ENCODE measurements around the gene LIMCH1.

Gene LIMCH1

DNA sequence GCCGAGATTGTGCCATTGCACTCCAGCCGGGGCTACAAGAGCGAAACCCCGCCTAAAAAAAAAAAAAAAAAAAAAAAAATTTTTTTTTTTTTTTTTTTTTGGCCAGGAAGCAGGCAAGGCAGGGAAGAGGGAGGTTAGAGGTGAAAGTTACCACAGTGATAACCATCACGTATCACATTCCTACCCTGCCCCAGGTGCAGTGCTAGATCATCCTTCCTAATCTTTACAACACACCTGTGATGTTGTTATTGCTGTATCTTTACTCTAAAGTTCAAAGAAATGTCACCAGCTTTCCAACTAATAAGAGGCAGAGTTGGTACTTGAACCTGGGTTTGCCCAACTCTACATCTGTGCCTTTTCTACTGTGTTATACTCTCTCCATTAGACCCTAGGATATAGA is 7.2 kb upstream of the LIMCH1 start:
- no peak for DNase-seq

DNA sequence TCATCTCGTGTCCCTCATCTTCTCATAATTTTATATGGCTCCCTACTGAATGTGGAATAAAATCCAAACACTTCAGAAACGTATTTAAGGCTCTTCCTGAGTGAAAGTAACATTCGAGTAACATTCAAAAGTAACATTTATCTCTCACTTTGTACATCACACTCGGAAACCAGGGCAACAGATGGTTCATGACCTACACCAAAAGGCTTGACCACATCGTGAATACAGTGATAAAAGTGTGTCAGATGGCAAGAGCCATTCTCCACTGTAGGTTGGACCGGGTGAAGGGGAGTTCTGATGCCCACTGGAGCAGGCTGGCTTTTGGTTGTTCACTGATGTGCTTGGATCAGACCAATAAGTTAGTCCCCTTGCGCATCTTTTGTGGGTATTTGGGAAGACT is 5.6 kb upstream of the LIMCH1 start:
- DNase-seq: no peak

DNA sequence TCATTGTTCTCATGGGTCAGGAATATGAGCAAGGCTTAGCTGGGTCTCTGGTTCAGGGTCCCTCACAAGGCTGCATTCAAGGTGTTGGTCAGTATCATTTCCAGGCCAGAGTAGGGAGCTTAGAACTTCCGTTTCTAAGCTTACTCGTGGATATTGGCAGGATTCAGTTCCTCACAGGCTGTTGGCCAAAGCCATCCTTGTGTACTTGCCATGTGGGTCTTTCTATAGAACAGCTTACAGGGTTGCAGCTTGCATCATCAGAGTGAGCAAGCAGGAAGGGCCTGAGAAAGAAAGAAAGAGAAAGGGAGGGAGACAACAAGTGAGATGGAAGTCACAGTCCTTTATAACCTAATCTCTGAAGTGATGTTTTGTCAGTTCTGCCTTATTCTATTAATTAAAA is 5.1 kb upstream of the LIMCH1 start:
- no peak for DNase-seq

DNA sequence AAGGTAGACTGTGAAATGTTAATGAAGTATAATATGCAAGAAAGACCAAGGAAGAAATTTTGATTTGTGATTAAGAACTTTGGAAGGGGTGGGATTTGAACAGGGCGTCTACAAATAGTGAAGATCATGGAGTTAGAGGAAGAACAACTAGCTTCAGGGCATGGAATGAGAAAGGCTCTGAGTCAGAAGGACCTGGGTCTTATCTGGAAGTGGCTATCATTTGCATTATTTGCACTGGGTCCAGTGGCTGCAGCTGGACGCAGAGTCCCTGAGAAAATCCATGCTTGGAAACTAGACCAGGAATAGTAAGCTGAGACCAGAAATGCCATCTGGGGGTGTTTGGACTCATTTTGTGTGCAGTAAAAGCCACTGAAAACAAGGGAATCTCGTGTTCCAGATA is 4.3 kb upstream of the LIMCH1 start:
- DNase-seq: no peak

DNA sequence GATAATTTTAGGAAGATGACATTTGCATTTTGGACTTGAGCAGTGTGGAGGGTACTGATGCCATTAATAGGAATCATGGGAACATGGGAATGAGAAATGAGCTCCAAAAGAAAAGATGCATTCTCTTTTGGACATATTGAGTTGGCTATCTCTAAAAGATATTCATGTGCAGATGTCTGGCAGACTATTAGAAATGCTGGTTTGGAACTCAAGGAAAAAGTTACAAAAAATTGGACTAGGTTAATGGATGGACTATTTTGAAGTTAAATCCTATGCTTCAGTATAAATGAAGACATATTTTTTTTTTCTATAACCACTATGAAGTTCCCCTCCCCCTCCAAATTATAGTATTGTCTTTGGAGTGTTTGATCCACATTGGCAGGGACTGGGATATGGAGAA is 3.6 kb upstream of the LIMCH1 start:
- no peak for DNase-seq

DNA sequence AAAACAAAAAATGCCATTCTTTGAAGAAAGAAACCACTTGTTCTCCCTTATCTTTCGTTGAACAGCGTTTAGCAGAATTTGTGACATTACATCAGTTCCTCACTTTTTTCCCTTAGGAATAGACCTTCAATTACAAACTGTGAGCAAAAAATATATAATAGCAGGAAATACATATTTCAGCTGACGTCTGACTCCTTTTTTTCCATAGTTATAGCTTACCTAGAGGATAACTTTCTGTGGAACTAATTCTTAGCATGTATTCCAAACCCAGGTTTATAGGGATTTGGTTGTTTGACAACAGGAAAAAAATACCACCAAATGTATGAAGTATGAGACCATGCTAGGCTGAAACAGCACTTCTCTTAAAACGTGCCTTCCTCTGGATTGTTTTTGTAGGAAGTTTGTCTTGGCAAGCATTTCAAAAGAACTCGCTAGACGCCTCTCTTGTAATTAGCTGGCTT is 2.0 kb upstream of the LIMCH1 start:
- no peak for DNase-seq

DNA sequence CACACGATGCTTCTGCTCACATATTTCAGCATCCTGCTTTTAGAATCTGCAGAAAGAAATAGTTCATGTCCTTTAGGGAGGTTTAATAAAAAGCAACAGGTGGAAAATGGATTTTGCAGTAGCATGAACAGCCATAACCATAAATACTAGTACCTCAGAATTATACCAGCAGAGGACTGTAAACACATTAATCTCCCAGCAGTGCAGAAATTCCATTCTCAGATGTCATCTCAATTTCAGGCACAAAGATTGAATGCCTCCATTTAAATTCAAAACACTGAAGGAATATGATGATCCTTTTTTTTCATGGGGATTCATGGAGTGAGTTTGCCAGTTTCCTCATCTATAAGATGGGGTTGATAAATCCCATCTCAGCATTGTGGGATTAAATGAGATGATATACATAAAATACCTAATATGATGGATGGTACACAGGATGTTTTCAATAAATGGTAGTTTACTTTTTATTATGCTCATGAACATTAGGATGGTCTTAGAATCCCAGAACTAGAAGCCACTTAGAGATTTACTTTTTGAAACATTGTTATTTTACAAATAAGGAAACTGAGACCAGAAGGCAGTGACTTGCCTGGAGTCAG is 566 bp upstream of the LIMCH1 start:
- no peak for DNase-seq

DNA sequence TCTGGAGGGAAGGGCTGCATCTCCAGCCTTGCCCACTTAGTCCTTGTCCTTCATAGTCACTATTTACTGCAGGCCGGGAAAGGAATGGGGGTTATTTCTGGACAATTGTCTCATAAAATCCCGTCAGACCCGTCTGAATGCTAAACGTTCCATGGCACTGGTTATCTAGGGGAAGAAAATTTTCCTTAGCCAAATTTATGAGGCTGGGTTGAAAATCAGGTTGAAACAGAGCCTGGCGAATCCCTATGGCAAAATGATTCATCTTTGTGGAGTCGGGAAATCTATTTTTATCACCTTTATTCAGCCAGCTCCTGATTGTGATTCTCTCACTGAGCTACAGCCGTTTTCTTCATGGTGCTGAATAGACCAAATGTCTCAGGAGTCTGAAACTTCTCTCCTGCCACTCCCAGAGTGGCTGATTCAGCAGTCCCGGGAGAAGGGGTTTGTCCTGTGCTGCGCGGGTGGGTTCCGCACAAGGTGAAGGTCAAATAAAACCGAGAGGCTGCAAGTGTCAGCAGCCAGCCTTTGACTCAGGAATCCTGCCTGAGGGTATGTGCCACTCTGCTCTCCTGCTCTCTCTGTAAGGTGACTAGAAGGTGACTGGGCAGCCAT is 1.0 kb downstream of the LIMCH1 start:
- no peak for DNase-seq

DNA sequence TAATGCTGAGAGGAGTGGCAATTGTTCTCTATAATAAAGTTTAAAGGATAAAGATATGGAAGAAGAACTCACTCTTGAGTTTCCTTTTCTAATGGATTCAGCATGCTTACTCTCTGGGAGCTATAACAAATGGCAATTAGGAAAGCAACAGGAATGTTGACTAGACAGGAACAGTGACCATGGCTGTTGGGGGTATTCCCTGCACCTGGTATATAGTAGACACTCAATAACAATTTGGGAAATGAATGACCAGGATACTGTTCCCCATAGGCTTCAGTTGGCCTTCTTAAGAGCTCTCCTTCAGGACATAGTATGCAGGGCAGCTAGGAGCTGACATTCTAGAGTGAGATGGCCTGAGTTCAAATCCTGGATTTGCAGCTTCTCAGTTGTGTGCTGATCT is 1.8 kb downstream of the LIMCH1 start:
- DNase-seq: no peak

DNA sequence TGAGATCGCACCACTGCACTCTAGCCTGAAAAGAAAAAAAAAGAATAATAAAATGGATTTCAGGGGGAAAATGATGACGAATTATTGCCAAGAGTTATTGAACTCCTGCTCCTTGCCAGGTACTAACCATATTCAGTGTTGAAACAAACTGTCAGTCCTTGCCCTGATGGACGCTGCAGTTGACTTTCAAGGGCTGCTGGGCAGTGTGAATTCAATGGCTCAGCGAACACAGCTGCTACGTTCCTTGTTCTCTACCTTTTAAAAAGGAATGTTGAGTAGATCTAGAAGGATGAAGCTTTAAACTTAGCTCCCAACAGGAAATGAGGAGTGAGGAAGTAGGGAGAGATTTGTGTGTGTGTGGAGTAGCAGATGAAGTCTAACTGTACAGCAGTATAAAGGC is 2.7 kb downstream of the LIMCH1 start:
- DNase-seq: no peak

DNA sequence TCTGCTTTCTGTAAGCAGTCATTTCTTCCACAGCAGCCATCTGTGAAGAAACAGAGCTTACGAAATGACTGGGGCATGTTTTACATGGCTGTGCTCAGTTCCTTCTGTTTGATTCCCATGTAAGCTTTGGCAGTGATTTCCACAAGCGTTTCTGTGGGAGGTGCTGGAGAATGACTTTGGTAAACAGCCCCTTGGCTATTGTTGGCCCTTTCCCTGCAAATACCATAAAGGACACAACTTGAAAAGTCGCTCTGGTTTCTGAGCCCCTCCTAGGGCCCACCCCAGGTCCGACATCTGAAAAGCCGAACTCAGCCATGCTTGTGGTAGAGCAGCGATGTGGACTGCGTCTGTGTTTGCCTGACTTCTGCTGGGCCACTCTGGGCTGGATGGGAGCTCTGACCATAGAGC is 3.7 kb downstream of the LIMCH1 start:
- no peak for DNase-seq

DNA sequence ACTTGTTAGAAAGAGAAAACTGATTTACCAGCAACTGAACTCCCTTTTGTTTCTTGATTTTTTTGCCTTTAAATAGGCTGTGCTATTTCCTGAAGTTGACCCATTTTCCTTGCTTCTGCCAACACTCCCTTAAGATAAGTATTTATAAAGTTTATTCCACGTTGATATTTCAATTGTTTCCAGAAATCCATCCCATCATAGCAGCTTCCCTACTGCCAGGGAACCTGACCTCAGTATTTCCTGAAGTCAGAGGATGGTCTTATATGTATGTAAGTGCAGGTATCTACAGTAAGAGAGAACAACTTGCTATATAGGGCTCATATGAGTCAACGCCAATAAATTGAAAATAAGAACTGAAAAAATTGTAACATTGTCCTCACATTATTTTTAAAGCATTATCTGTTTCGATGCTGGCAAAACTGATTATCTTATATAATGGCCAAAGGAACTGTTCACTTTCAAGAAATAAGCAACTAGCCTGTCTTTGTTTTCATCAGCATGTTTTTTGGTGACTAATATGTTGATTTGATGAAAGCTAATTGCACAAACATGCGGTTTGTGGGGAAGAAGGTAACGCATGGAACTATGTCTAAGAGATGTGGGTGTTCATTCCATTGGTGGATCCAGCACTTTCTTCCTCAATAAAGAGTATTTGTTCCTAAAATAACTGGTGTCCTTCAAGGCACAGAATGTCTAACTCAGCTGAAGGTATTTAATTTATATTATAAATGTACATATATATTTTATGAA is 4.7 kb downstream of the LIMCH1 start:
- no peak for DNase-seq

DNA sequence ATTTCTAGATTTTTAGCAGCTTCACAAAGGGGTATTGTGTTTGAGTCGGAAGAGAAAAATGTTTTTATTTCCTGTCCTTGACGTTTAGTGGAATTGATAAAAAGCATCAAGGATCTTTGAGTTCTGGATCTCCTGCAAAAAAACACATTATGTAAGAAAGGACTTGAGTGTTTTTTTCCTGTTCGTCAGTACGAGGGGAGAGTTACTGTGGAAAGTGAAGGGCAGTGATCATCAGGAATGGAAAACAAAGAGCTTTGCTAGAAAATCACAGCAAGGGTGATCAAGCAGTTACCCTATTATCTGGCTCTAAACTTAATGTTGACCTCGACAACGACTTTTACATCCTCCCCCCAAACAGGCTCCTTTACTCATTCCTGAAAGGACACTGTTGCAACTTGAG is 7.3 kb downstream of the LIMCH1 start:
- no peak for DNase-seq

DNA sequence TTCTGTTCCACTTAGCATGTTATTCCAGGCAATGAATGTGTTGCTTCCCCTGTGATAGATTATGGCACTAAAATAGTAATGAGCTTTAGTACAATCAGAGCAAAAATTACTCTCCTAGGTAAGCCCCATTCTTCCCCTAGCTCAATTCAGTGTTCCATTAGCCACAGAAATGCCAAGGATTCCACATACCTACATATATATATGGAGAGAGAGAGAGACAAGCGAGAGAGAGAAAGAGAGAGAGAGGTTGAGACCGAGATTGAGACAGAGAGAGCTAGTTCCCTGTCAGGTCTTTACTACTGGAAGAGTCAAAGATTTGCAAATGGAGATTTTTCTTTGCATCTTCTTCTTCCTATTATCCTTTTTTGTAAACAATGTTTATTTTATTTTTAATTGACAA is 8.7 kb downstream of the LIMCH1 start:
- DNase-seq: no peak

DNA sequence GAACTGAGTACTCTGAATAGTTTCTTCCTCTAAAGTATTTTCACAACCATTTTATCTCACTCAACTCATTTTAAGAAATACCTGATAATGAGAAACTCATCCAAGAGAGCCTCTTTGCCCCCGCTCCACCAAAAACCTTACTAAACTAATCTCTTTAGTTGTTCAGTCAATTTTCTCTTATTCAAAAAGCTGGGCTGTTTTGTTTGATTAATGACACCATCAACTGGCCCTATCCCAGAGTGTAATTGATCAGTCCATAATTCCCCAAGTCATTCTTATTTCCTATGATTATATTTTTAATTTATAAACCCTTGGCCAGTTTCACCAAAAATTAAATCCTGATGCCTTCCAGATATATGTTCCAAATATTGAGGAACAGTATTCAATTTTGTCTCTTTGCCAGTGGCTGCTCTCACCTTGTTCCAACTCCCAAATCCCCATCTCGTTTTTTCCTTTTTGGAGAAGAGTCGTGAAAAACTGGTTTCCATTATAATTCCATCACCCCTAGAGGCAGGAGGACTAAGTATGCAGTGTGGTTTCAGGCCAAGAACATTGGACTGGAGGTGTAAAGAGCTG is 10.4 kb downstream of the LIMCH1 start:
- no peak for DNase-seq

DNA sequence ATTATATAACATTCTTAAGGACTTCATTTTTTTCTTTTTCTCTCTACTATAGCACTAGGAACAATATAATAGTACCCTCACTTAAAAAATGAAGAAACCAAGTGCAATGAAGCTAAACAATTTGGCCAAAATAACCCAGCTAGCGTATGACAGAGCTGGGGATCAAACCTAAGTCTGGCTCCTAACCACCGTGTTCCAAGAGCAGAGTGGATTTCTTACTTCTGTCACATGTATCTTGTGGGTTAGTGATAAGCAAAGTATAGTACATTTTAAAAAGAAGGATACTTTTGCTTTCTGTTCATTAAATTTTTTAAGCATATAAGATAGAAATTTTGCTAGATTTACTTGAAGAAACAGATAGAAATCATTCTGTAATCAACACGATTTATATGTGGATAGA is 11.5 kb downstream of the LIMCH1 start:
- DNase-seq: no peak

DNA sequence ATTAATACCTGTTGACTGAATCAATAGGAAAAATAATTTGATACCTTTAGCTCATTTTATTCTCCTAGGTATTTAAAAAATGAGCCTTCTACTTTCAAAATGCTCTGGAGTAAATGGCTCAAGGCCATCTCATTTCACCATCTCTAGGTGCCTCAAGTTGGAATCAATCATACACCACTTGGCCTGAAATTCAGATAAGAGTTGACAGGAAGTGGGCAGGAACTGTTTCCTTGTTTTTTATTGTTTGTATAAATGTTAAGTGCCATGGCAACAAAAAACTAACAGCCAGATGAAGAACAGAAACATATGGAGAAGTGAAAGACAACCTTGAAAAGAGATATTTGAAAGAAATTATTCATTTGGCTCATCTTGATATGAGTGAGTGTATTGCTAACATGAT is 12.4 kb downstream of the LIMCH1 start:
- no peak for DNase-seq

DNA sequence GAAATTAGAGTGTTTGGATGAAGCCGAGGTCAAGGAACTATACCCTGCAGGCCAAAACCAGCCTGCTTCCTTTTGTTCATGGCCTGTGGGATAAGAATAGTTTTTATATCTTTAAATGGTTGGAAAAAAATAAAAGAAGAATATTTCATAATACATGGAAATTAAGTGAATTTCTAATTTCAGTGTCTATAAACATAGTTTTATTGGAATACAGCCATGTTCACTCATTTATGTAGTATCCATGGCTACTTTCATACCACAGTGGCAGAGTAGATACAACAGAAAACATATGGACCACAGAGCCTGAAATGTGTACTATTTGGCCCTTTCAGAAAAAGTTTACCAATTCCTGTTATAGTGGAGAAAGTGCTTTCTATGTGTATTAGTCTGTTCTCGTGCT is 13.6 kb downstream of the LIMCH1 start:
- no peak for DNase-seq

DNA sequence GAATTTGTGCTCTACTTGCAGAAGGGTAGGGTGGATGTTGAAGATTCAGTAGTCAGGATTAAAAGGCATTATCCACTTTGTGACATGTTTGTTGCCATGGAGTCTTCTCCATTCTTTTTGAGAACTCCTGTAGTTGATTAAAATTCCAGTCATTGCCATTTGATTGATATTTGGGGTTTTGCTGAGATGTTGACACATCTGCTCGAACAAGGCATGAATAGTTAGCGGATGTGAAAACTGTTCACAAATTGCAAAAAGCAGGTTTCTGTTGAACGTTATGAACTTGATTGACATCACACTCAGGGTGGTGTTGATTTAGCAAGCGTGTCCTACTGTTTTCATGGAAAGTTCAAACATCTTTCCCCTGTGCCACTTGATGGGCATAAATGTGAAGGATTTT is 16.9 kb downstream of the LIMCH1 start:
- no peak for DNase-seq

DNA sequence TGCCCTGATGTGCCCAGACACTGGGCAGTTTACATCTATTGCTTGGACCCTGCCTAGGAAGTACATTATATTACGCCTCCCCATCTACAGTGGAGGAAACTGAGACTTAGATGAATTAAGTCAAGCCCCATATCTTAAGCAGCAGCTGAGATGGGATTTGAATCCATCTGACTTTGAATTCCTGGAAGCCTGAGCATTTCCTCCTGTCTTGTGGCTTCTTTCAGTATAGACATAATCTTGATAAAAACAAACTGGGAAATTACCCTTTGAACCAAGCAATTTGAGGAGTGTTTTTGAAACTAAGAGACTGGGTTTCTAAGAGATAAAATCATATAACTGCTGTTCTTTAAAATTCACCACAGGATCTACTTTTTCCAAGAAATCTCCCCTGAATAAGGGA is 18.6 kb downstream of the LIMCH1 start:
- DNase-seq: no peak

DNA sequence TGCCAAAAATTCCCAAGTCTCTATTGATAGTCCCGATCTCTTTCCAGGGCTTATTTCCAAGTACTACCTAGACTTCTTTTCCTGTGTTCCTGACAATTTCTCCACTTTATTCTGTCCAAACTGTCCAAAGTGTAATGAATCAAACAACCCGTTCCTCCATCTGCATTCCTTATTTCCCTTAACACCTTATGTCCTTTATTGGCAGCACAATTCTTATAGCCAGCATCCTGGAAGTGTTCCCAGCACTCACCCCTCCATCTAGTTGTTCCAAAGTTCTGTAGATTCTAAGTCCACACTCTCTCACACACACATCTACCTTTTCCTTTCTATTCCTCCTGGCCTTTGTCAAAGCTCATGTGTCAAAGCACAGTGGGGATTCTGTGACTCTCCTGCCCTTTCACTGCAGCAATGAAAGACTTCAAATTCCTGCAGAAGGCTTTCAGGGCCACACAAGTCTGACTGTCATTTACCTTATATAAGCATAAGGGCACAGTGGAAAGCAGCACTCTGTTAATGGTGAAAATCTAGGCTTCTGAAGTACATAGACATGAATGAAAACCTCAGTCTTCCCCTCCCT is 22.1 kb downstream of the LIMCH1 start:
- no peak for DNase-seq

DNA sequence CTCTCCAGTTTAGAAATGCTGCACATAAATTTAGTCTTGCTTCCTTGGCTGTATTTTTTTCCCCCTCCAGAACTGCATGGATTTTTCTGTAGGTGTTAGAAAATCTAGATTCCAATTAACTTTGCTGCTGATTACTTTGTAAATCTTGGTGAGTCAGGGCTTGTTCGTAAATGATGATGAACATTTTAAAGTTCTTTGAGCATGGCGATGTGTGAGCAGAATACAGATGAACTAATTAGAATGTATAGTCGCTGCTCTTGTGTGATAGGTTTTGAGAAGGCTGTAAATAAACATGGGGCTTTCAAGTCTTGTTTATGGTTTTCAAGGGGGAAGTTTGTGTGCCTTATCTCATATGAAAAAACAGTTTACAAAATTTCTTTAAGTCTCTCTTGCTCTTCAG is 23.3 kb downstream of the LIMCH1 start:
- DNase-seq: no peak

DNA sequence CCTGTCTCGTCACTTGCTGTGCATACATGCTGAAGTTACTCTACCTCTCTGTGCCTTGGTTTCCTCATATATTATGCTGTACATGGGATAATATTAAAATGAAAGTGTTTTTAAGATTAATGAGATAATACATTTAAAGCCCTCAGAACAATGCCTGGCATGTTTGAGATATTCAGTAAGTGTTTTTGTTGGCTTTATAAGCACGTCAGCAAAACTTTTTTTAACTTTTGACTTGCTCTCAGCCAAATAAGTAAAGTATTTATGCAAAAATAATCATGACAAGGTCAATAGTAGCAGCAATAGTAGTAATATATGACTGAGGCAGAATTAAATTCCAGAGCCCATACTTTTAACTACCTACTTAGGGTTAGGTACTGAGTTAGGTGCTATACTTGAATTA is 29.2 kb downstream of the LIMCH1 start:
- no peak for DNase-seq

DNA sequence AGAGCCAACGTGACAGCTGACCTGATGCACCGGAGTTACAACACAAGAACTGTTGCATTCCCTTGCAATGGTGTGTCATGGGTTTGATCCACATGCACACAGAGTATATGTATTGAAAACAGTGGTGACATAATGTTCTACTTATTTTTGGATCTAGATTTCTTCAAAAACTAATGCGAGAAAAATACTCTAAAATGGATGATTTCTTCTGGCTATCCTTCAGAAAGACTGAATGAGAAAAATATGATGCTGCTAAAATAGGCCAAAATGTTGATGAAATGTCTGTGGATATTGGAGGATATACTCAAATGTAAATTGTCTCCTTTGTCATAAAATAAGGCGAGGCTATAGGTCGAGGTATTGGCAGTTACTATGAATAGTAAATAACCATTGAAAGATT is 30.4 kb downstream of the LIMCH1 start:
- DNase-seq: no peak
